SK-N-SH treated with all-trans-retinoic acid at 6 μM for 48 hours (cell line): Measurements from ENCODE around the gene LRRC2.

Experiments
- ATAC-seq: fragments of 200-7000 bp; cut with Tn5 transposase; 3 replicates; pipeline ENCODE4 v1.9.1; 2020; ENCODE audit warnings: mild to moderate bottlenecking, moderate library complexity
- ARNTL ChIP-seq: fragments of 450-650 bp; formaldehyde crosslinking; IDR thresholded peaks from 2 replicates; pipeline ENCODE4 v1.5.0; 2020; ENCODE audit warnings: low read depth, mild to moderate bottlenecking, moderate library complexity, borderline replicate concordance
- BACH2 ChIP-seq: fragments of 250-450 bp; sonication (Bioruptor Pico); IDR thresholded peaks from 2 replicates; pipeline ENCODE4 v1.9.0; 2021; ENCODE audit warnings: mild to moderate bottlenecking, borderline replicate concordance
- CSDC2 ChIP-seq: fragments of 250-450 bp; sonication (Bioruptor Pico); IDR thresholded peaks from 2 replicates; pipeline ENCODE4 v1.5.0; 2020; ENCODE audit warnings: mild to moderate bottlenecking, moderate library complexity
- CSRNP3 ChIP-seq: fragments of 250-450 bp; sonication (Bioruptor Pico); IDR thresholded peaks from 2 replicates; pipeline ENCODE4 v1.5.1; 2021; ENCODE audit warnings: mild to moderate bottlenecking, moderate library complexity
- ESRRG ChIP-seq: fragments of 250-450 bp; sonication (Bioruptor Pico); IDR thresholded peaks from 2 replicates; pipeline ENCODE4 v1.6.1; 2021; ENCODE audit warnings: mild to moderate bottlenecking
- GLIS3 ChIP-seq: fragments of 250-450 bp; sonication (Bioruptor Pico); IDR thresholded peaks from 2 replicates; pipeline ENCODE4 v1.5.0; 2020; ENCODE audit warnings: mild to moderate bottlenecking, moderate library complexity
- ISL1 ChIP-seq: fragments of 250-450 bp; sonication (Bioruptor Pico); IDR thresholded peaks from 2 replicates; pipeline ENCODE4 v2.1.2; 2022; ENCODE audit warnings: mild to moderate bottlenecking, moderate library complexity
- PATZ1 ChIP-seq: fragments of 250-450 bp; sonication (Bioruptor Pico); IDR thresholded peaks from 2 replicates; pipeline ENCODE4 v1.8.0; 2020; ENCODE audit warnings: mild to moderate bottlenecking, moderate library complexity, borderline replicate concordance
- PPARA ChIP-seq: fragments of 250-450 bp; sonication (Bioruptor Pico); IDR thresholded peaks from 2 replicates; pipeline ENCODE4 v1.5.0; 2020; ENCODE audit warnings: mild to moderate bottlenecking, borderline replicate concordance
- RARB ChIP-seq: fragments of 250-450 bp; sonication (Bioruptor Pico); IDR thresholded peaks from 2 replicates; pipeline ENCODE4 v1.8.0; 2021; ENCODE audit warnings: mild to moderate bottlenecking, moderate library complexity
- SNAI2 ChIP-seq: fragments of 250-450 bp; sonication (Bioruptor Pico); IDR thresholded peaks from 2 replicates; pipeline ENCODE4 v1.5.0; 2020; ENCODE audit warnings: mild to moderate bottlenecking, moderate library complexity
- TCF4 ChIP-seq: fragments of 250-450 bp; sonication (Bioruptor Pico); IDR thresholded peaks from 2 replicates; pipeline ENCODE4 v1.8.0; 2021; ENCODE audit warnings: mild to moderate bottlenecking, moderate library complexity, borderline replicate concordance
- TOX ChIP-seq: fragments of 250-450 bp; sonication (Bioruptor Pico); IDR thresholded peaks from 2 replicates; pipeline ENCODE4 v1.8.0; 2021; ENCODE audit warnings: mild to moderate bottlenecking, moderate library complexity, borderline replicate concordance
- TSHZ2 ChIP-seq: fragments of 250-450 bp; sonication (Bioruptor Pico); IDR thresholded peaks from 2 replicates; pipeline ENCODE4 v1.5.0; 2020; ENCODE audit warnings: mild to moderate bottlenecking, moderate library complexity
- ZC3H10 ChIP-seq: fragments of 250-450 bp; sonication (Bioruptor Pico); IDR thresholded peaks from 2 replicates; pipeline ENCODE4 v1.5.1; 2021; ENCODE audit warnings: mild to moderate bottlenecking, moderate library complexity
- ZFP3 ChIP-seq: fragments of 250-450 bp; sonication (Bioruptor Pico); IDR thresholded peaks from 2 replicates; pipeline ENCODE4 v1.5.0; 2020; ENCODE audit warnings: mild to moderate bottlenecking, moderate library complexity
- ZFP30 ChIP-seq: fragments of 450-650 bp; formaldehyde crosslinking; IDR thresholded peaks from 2 replicates; pipeline ENCODE4 v1.5.0; 2022; ENCODE audit warnings: mild to moderate bottlenecking, moderate library complexity
- ZNF565 ChIP-seq: fragments of 450-650 bp; formaldehyde crosslinking; conservative IDR thresholded peaks from 2 replicates; pipeline ENCODE4 v1.5.0; 2020; ENCODE audit warnings: low read depth, mild to moderate bottlenecking, moderate library complexity
- ZNF70 ChIP-seq: fragments of 450-650 bp; formaldehyde crosslinking; IDR thresholded peaks from 2 replicates; pipeline ENCODE4 v1.5.0; 2020; ENCODE audit warnings: mild to moderate bottlenecking, moderate library complexity
- ZNF8 ChIP-seq: fragments of 450-650 bp; formaldehyde crosslinking; IDR thresholded peaks from 2 replicates; pipeline ENCODE4 v1.5.0; 2020; ENCODE audit warnings: mild to moderate bottlenecking, moderate library complexity
- TF ChIP-seq, protein P1 (sequence below): fragments of 250-450 bp; sonication (Bioruptor Pico); IDR thresholded peaks from 2 replicates; pipeline ENCODE4 v1.5.1; 2020; ENCODE audit warnings: low read depth, mild to moderate bottlenecking, moderate library complexity
- TF ChIP-seq, protein P2 (sequence below): fragments of 250-450 bp; sonication (Bioruptor Pico); IDR thresholded peaks from 2 replicates; pipeline ENCODE4 v1.8.0; 2021; ENCODE audit warnings: low read depth, mild to moderate bottlenecking, moderate library complexity, borderline replicate concordance

The LRRC2 gene

DNA sequence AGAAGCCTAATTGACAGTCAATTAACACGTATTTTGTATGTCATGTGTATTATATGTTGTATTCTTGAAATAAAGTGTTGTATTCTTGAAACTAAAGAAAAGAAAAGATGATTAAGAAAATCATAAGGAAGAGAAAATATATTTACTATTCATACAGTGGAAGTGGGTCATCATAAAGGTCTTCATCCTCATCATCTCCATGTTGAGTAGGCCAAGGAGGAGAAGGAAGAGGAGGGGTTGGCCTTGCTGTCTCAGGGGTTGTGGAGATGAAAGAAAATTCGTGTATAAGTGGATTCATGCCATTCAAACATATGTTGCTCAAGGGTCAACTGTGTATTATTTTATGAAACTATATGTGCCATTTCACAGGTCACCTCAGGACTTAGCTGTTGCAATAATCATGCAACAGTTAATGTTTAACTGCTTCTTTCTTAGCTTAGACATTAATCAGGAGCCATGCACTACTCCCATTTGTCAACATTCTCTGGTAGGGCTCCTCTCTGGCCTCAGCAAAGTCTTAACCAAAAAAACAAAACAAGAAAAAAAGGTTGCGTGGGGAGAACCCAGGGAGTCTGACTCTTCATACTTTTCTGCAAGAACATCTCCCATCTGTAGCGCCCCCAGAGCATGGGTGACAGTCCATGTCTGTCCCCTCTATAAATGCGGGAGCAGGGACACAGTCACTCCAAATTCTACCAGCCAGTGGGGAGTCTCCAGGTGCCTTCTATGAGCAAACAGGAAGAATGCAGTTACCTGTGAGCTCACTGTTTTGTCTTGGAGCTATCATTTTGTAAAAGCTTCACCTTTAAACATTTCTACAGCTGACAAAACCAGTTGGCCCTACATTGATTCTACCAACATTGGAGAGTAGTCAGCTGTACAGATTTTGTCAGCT, 19.9 kb upstream of the LRRC2 start:
- ATAC-seq, result no peak
- TF ChIP-seq TOX (no peak), GLIS3 (no peak), PPARA (no peak), TCF4 (CRISPR knock-in tag) (no peak), ZNF70 (CRISPR knock-in tag) (no peak), ISL1 (CRISPR knock-in tag) (no peak), SNAI2 (CRISPR knock-in tag) (no peak), ZNF8 (CRISPR knock-in tag) (no peak), ZFP3 (CRISPR knock-in tag) (no peak), CSRNP3 (CRISPR knock-in tag) (no peak), CSDC2 (CRISPR knock-in tag) (no peak), ZFP30 (CRISPR knock-in tag) (no peak), ARNTL (CRISPR knock-in tag) (no peak), ZC3H10 (CRISPR knock-in tag) (no peak), ZNF565 (CRISPR knock-in tag) (no peak), RARB (CRISPR knock-in tag) (no peak), PATZ1 (no peak)
- TF ChIP-seq, protein P1, sequence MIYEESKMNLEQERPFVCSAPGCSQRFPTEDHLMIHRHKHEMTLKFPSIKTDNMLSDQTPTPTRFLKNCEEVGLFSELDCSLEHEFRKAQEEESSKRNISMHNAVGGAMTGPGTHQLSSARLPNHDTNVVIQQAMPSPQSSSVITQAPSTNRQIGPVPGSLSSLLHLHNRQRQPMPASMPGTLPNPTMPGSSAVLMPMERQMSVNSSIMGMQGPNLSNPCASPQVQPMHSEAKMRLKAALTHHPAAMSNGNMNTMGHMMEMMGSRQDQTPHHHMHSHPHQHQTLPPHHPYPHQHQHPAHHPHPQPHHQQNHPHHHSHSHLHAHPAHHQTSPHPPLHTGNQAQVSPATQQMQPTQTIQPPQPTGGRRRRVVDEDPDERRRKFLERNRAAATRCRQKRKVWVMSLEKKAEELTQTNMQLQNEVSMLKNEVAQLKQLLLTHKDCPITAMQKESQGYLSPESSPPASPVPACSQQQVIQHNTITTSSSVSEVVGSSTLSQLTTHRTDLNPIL (CRISPR knock-in tag), result no peak
- TF ChIP-seq, protein P2, sequence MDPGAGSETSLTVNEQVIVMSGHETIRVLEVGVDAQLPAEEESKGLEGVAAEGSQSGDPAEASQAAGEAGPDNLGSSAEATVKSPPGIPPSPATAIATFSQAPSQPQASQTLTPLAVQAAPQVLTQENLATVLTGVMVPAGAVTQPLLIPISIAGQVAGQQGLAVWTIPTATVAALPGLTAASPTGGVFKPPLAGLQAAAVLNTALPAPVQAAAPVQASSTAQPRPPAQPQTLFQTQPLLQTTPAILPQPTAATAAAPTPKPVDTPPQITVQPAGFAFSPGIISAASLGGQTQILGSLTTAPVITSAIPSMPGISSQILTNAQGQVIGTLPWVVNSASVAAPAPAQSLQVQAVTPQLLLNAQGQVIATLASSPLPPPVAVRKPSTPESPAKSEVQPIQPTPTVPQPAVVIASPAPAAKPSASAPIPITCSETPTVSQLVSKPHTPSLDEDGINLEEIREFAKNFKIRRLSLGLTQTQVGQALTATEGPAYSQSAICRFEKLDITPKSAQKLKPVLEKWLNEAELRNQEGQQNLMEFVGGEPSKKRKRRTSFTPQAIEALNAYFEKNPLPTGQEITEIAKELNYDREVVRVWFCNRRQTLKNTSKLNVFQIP (CRISPR knock-in tag), result no peak

- ATAC-seq, result no peak
- TF ChIP-seq, protein P1 (CRISPR knock-in tag), result no peak
- no peak for TF ChIP-seq CSRNP3 (CRISPR knock-in tag)
- TF ChIP-seq ZNF565 (CRISPR knock-in tag), result no peak
- no peak for TF ChIP-seq ZFP3 (CRISPR knock-in tag)
- TF ChIP-seq, protein P2 (CRISPR knock-in tag), result no peak
- TF ChIP-seq ESRRG (CRISPR knock-in tag), result no peak
- no peak for TF ChIP-seq ZNF70 (CRISPR knock-in tag)
- TF ChIP-seq TSHZ2 (CRISPR knock-in tag), result no peak
- no peak for TF ChIP-seq ZNF8 (CRISPR knock-in tag)
- TF ChIP-seq GLIS3, result no peak
- TF ChIP-seq BACH2 (CRISPR knock-in tag), result no peak
- TF ChIP-seq PPARA, result no peak
Observed at GRCh38 chr3:46584598-46585467, 18.7 kb upstream of the LRRC2 start.
